Peyer's patch (tissue), 4 donors: Measurements from ENCODE around the gene ST3GAL2.

ENCODE experiments used
- CTCF ChIP-seq, 6 experiments: fragments of 450-650 bp in 4 of 6; fragments of 200-600 bp in 2 of 6; sonication (generic) in 1 of 6; IDR thresholded peaks; one replicate each; pipeline ENCODE4 v1.5.1; 2017 to 2019; ENCODE audit warnings: antibody characterized with exemption in 6 of 6, mild to moderate bottlenecking in 3 of 6, moderate library complexity in 1 of 6
- POLR2A ChIP-seq, 2 donors: fragments of 450-650 bp; IDR thresholded peaks; one replicate each; pipeline ENCODE4 v1.5.1; 2017; ENCODE audit warnings: antibody characterized with exemption in 2 of 2, mild to moderate bottlenecking in 2 of 2, moderate library complexity in 2 of 2

GRCh38 chr16:70467608-70468007, 28.7 kb upstream of the ST3GAL2 start:
- TF ChIP-seq CTCF (IDR thresholded peaks at IDR 0.05) (no peak), POLR2A (IDR thresholded peaks at IDR 0.05) (no peak)
